ENCODE data around the gene KCNG2. TPM values are rescaled to one million over a fixed set of nuclear protein-coding genes. Genes with fewer than 3 reads are reported as not detected.

Gene KCNG2
- total and polyA plus RNA-seq, 12 donors, result 0.06 to 2.9 (median 0.50) TPM; not detected in 3

DNA sequence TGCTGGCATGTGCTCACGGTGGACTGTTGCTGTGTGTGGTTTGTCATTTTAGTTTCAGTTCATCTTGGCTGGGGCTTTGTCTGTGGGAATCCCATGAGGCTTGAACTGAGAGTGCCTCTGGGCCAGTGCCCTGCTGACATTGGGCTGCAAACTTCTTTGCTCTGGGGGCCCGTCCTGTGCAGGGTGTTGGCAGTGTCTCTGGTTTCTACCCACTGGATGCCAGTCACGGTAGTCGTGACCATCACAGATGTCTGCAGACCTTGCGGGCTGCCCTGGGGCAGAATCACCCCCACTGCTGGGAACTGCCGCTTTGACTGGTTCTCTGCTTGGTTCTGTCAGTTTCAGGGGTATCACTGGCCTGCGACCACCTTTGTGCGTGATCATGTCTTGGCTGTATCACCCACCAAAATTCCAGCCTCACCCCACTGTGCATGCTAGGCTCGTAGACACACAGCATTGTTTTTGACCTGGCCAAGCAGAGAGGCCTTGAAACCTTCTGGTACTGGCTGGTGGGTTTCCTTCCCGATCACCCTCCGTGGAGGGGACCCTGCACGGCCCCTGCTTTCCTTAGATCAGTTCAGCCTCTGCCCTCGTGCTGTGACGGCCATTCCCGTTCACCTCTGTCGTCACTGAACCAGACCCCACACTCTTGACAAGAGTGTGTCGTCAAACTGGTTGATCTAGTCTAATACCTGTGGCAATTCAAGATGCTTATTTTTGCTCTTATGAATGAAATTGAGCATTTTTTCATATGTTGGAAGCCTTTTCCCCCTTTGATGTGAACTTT lies 57.6 kb downstream of the KCNG2 start:
- no peaks in the 10 kb centered on the region for H3K9me3 ChIP-seq (replicated peaks in 1 of 3)
- H3K4me3 ChIP-seq, result no peak overlapping the region
- DNase-seq, result peak in 3 of 7 donors; percentile 4 to 40 (median 9)
- H3K27ac ChIP-seq, result no peak overlapping the region
- no peaks in the 10 kb centered on the region for H3K36me3 ChIP-seq (replicated peaks in 1 of 2)
- H3K27me3 ChIP-seq, result no peaks in the 10 kb centered on the region
- TF ChIP-seq POLR2A (IDR thresholded peaks at IDR 0.05), result no peak
- TF ChIP-seq, protein P1, sequence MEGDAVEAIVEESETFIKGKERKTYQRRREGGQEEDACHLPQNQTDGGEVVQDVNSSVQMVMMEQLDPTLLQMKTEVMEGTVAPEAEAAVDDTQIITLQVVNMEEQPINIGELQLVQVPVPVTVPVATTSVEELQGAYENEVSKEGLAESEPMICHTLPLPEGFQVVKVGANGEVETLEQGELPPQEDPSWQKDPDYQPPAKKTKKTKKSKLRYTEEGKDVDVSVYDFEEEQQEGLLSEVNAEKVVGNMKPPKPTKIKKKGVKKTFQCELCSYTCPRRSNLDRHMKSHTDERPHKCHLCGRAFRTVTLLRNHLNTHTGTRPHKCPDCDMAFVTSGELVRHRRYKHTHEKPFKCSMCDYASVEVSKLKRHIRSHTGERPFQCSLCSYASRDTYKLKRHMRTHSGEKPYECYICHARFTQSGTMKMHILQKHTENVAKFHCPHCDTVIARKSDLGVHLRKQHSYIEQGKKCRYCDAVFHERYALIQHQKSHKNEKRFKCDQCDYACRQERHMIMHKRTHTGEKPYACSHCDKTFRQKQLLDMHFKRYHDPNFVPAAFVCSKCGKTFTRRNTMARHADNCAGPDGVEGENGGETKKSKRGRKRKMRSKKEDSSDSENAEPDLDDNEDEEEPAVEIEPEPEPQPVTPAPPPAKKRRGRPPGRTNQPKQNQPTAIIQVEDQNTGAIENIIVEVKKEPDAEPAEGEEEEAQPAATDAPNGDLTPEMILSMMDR (IDR thresholded peaks at IDR 0.05), result no peak
- intact Hi-C loops (cut with DNase I), result no loop called here
- H3K4me1 ChIP-seq (replicated peaks in 1 of 2), result no peaks in the 10 kb centered on the region
- WGBS, 4 donors, result 80 to 85% (median 82%) methylated on average over 13 to 17 of the region's 17 CpGs

DNA sequence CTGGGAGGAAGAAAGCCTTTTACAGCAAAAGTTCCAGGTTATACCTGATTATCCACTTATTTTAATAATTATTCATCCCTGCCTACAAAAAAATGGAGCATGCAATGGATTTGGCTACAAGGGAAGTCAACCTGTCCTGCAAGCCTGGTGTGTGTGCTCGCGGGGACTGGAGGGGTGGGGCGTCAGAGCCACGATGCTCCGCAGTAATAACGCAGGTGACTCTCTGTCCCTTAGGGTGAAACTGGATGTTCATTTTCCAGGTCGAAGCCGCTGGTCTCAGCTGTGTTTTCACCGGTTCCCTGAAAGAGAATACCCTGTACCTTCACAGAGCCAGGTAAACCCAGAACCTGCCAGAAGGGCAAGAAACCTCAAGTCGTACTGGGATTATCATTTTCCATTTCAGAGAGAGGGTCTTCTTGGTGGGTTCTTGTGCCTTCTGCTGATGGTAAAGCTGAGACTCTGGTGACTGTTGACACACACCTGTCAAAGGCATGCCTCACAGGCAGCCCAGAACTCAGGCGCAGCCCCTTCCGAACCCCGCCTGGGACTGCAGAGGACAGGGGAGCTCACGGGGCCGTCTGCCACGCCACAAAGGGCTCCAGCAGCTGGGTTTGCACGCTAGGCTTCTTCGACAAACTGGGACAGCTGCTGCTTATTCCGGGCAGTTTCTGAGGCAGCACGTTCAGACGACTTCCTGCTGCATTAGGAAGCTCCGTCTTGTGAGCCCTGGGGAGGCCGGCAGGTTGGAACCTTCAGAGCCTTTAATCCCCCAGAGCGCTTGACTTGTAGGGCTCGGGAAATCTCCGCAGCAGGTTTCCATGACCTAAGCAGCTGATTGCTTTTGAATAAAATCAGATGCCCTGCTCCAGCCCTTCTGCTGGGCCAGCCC lies 58.6 kb downstream of the KCNG2 start:
- Histone ChIP-seq H3K27me3 (no peaks in the 10 kb centered on the region), H3K4me1 (replicated peaks in 1 of 2) (no peaks in the 10 kb centered on the region), H3K27ac (no peak overlapping the region), H3K36me3 (replicated peaks in 1 of 2) (no peaks in the 10 kb centered on the region), H3K4me3 (no peak overlapping the region), H3K9me3 (replicated peaks in 1 of 3) (no peaks in the 10 kb centered on the region)
- WGBS, 4 donors, result 49 to 84% (median 60%) methylated on average over 10 to 26 of the region's 26 CpGs
- intact Hi-C loops (cut with DNase I), result no loop called here
- peak in 4 of 7 donors; percentile 18 to 48 (median 25) for DNase-seq
- TF ChIP-seq POLR2A (IDR thresholded peaks at IDR 0.05), result no peak

DNA sequence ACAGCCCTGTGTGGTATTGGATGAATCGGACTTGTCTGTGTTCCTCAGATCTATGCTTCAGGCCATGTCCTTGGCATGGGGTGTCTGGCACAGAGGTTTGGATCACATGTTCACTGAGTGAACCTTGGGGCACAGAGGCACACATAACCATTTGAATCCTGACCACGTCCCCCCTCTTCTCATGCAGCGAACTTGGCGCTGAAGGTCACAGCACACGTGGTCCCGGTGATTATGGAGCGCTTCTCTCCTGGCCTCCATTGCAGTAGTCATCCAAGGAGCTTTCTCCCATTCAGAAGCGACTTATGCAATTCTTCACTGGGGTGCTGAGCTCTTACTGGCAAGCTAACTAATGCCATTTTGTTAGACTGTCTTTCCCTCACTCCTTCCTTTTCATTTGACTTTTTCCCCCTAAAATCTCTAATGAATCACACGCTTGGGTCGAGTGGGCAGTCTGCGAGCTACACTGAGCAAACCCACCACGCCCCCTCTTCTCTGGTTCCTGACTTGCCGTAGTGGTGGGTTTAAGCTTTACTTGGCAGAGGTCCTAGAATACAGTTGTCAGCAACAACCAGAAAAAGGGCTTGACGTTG lies 59.4 kb downstream of the KCNG2 start:
- peak in 6 of 7 donors; percentile 26 to 71 (median 58) for DNase-seq
- no peak overlapping the region for H3K27ac ChIP-seq
- no peaks in the 10 kb centered on the region for H3K4me1 ChIP-seq (replicated peaks in 1 of 2)
- no peaks in the 10 kb centered on the region for H3K36me3 ChIP-seq (replicated peaks in 1 of 2)
- H3K4me3 ChIP-seq, result no peak overlapping the region
- TF ChIP-seq, protein P1 (IDR thresholded peaks at IDR 0.05), result no peak
- no peak for TF ChIP-seq POLR2A (IDR thresholded peaks at IDR 0.05)
- intact Hi-C loops (cut with DNase I), result no loop called here
- 41 to 49% (median 45%) methylated on average over 10 to 14 of the region's 14 CpGs for WGBS, 4 donors
- H3K27me3 ChIP-seq, result no peaks in the 10 kb centered on the region
- no peaks in the 10 kb centered on the region for H3K9me3 ChIP-seq (replicated peaks in 1 of 3)

DNA sequence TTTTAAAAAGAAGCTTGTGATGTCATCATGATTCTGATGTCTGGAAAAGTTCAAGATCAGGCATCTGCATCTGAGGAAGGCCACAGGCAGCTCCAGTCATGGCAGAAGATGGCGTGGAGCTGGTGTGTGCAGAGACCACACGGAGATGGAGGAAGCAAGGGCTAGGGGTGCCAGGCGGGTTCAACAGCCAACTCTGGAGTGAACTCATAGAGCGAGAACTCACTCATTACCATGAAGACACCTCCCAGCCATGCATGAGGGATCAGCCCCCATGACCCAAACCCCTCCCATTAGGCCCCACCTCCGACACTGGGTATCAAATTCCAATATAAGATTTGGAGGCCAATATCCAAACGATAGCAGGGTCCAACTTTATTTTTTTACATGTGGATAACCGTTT lies 61.6 kb downstream of the KCNG2 start:
- Histone ChIP-seq H3K9me3 (replicated peaks in 1 of 3) (no peaks in the 10 kb centered on the region), H3K27me3 (no peaks in the 10 kb centered on the region), H3K36me3 (replicated peaks in 1 of 2) (no peaks in the 10 kb centered on the region), H3K4me1 (replicated peaks in 1 of 2) (no peaks in the 10 kb centered on the region), H3K4me3 (no peak overlapping the region), H3K27ac (no peak overlapping the region)
- intact Hi-C loops (cut with DNase I), result no loop called here
- TF ChIP-seq POLR2A (IDR thresholded peaks at IDR 0.05), result no peak
- TF ChIP-seq, protein P1 (IDR thresholded peaks at IDR 0.05), result no peak
- WGBS, 4 donors, result 81 to 87% (median 84%) methylated on average over 7 of the region's 7 CpGs
- DNase-seq, result peak in 2 of 7 donors; percentile 4 to 13
